Upper lobe of right lung (tissue), 1 donor: ENCODE data around the gene SUGCT. TPM values are rescaled to one million over a fixed set of nuclear protein-coding genes. Genes with fewer than 3 reads are reported as not detected.

ENCODE experiments used
- ATAC-seq: fragments of 200-7000 bp; cut with Tn5 transposase; one replicate; pipeline ENCODE4 v1.9.1; 2020; ENCODE audit warnings: mild to moderate bottlenecking, moderate library complexity
- DNase-seq: peaks from one replicate; pipeline ENCODE4 v3.0.0-alpha.2; 2020
- H3K27ac ChIP-seq: fragments of 200-600 bp; one replicate; pipeline ENCODE4 v1.8.0; 2022
- H3K27me3 ChIP-seq: fragments of 200-600 bp; one replicate; pipeline ENCODE4 v1.8.0; 2022; ENCODE audit warnings: mild to moderate bottlenecking
- H3K36me3 ChIP-seq: fragments of 200-600 bp; one replicate; pipeline ENCODE4 v1.8.0; 2022
- H3K4me1 ChIP-seq: fragments of 200-600 bp; one replicate; pipeline ENCODE4 v1.8.0; 2022
- H3K4me3 ChIP-seq: fragments of 200-600 bp; one replicate; pipeline ENCODE4 v1.8.0; 2022; ENCODE audit warnings: mild to moderate bottlenecking
- H3K9me3 ChIP-seq: fragments of 200-600 bp; one replicate; pipeline ENCODE4 v1.8.0; 2022
- intact Hi-C: fragments of 100-400 bp; cut with DNase I; formaldehyde crosslinking; loops from one replicate; pipeline ENCODE4 v1.11.0; 2022
- total RNA-seq: library from RNA; stranded (reverse); fragmentation: NEBNext Ultra II Directional; extraction: Animal tissue kit (Norgen Biotek cat#: 25700); gene quantifications from one replicate; pipeline ENCODE4 v1.2.1, GENCODE V29; 2021
- TF ChIP-seq, protein P1 (sequence below): fragments of 200-600 bp; IDR thresholded peaks from one replicate; pipeline ENCODE4 v1.8.0; 2022; ENCODE audit warnings: antibody characterized with exemption
- donor health status: DM: no; HTN: yes; CAD: no; lungs with severe emphysema.

SUGCT gene
- total RNA-seq, 1 donor from 2014 or later = 4.1 TPM

DNA sequence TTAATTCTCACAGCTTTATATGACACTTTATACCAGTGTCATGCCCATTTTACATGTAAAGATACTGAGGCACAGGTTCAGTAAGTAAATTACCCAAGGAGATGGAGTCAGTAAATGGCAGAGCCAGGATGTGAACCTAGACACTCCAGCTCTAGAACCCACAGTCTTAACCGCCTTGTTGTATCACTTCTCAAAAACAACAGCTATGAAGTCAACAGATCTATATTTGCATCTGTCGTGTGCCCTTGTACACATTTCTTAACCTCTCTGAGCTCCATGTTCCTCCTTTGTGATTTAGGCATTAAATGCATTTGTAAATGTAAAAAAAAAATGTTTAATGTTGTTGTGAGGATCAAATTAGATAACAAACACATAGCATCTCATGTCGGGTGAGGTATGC is 716.2 kb downstream of the SUGCT start:
- no peaks in the 10 kb centered on the region for H3K27me3 ChIP-seq
- H3K4me3 ChIP-seq = no peak overlapping the region
- no peaks in the 10 kb centered on the region for H3K9me3 ChIP-seq
- H3K4me1 ChIP-seq = no peaks in the 10 kb centered on the region
- DNase-seq = no peak
- intact Hi-C loops = no loop called here
- H3K27ac ChIP-seq = no peak overlapping the region
- no peak for ATAC-seq
- TF ChIP-seq, protein P1, sequence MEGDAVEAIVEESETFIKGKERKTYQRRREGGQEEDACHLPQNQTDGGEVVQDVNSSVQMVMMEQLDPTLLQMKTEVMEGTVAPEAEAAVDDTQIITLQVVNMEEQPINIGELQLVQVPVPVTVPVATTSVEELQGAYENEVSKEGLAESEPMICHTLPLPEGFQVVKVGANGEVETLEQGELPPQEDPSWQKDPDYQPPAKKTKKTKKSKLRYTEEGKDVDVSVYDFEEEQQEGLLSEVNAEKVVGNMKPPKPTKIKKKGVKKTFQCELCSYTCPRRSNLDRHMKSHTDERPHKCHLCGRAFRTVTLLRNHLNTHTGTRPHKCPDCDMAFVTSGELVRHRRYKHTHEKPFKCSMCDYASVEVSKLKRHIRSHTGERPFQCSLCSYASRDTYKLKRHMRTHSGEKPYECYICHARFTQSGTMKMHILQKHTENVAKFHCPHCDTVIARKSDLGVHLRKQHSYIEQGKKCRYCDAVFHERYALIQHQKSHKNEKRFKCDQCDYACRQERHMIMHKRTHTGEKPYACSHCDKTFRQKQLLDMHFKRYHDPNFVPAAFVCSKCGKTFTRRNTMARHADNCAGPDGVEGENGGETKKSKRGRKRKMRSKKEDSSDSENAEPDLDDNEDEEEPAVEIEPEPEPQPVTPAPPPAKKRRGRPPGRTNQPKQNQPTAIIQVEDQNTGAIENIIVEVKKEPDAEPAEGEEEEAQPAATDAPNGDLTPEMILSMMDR = no peak
- no peaks in the 10 kb centered on the region for H3K36me3 ChIP-seq

DNA sequence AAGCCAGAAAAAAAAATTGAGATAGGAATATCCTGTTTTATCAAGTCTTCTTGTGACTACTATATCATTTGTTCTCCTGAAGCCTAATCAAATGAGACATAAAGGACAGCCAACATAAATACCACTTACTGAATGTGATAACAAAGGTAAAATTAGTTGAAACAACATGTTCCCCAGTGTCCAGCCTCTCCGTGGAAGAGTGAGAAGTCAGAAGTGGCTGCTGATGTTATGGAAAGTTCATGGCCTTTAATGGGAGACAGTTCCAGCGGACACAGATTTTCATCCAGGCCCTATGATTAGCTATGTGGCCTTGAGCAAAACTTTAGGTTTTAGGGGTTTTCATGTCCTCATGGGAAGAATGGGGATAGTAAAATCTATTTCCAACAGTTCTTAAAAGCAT is 724.3 kb downstream of the SUGCT start:
- TF ChIP-seq, protein P1 = no peak
- Histone ChIP-seq H3K27ac (no peak overlapping the region), H3K27me3 (no peaks in the 10 kb centered on the region), H3K36me3 (no peaks in the 10 kb centered on the region), H3K4me1 (no peaks in the 10 kb centered on the region), H3K4me3 (no peak overlapping the region), H3K9me3 (no peaks in the 10 kb centered on the region)
- intact Hi-C loops = no loop called here
- ATAC-seq = no peak
- no peak for DNase-seq

DNA sequence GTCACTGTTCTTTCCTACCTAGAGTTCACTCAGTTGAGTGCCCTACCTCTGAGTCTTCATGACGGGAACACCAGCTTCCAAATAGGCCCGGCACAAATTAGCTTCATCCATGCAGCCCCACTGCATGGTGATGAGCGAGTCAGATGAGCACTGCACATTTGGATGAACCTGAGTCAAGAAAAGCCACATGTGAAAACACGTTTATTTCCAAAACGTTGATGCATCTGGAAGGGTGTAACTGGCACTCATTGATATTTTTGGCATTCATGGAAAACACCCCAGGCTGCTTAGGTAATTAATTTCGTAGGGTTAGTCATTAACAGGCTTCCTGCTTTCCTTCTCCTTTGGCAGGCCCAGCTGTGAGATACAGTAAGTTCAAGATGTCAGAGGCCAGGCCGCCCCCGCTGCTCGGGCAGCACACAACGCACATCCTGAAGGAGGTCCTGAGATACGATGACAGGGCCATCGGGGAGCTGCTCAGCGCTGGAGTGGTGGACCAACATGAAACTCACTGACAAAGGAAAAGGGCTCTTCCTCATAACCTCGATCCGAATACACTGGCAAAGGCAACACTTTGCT is 725.2 kb downstream of the SUGCT start:
- Histone ChIP-seq H3K27me3 (no peaks in the 10 kb centered on the region), H3K27ac (no peak overlapping the region), H3K4me3 (no peak overlapping the region), H3K9me3 (no peaks in the 10 kb centered on the region), H3K4me1 (no peaks in the 10 kb centered on the region), H3K36me3 (no peaks in the 10 kb centered on the region)
- TF ChIP-seq, protein P1 = no peak
- intact Hi-C loops = no loop called here
- ATAC-seq = no peak
- no peak for DNase-seq

DNA sequence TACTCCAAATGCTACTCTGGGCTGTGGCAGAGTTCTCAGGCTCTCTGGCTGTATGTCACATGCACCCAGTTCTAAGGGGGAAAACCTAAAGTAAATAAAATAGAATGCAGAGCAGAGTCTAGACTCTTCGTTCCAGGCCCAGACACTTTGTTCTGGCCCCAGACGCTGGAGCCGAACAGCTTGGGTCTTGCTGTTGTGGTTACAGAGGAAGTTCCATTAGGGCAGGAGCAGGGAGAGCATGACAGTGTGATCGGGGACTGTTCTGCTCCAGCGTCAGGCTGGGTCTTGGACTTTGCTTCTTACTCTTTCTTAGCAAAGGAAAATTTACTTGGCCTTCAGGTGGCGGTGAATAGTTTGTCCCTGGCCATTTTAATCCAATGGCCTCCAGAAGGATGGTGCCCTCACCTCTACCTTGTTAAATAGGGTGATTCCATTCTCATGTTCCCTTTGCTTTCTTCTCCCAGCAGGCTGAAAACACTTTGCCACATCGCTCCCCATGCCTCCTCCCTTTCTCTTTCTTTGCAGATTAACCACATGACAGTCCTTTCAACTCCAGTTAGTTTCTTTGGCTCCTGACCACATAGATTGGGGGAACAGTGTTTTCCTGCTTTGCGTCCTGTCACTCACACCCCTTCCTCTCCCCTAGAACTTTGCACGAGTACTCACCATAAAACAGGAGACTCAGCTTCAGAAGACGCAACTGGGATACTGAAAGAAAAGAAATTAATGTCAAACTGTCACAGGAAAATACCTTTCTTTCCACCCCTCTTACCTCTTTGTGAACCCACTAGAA is 730.8 kb downstream of the SUGCT start:
- Histone ChIP-seq H3K4me3 (no peak overlapping the region), H3K27ac (no peak overlapping the region), H3K27me3 (no peaks in the 10 kb centered on the region), H3K36me3 (no peaks in the 10 kb centered on the region), H3K4me1 (no peaks in the 10 kb centered on the region), H3K9me3 (no peaks in the 10 kb centered on the region)
- no peak for ATAC-seq
- intact Hi-C loops = no loop called here
- TF ChIP-seq, protein P1 = no peak
- no peak for DNase-seq

- no peaks in the 10 kb centered on the region for H3K9me3 ChIP-seq
- H3K36me3 ChIP-seq = no peaks in the 10 kb centered on the region
- TF ChIP-seq, protein P1 = no peak
- no peak for ATAC-seq
- no peaks in the 10 kb centered on the region for H3K27me3 ChIP-seq
- no peak for DNase-seq
- intact Hi-C loops = no loop called here
- H3K27ac ChIP-seq = no peak overlapping the region
- no peak overlapping the region for H3K4me3 ChIP-seq
- no peaks in the 10 kb centered on the region for H3K4me1 ChIP-seq
These were observed 731.8 kb downstream of the SUGCT start for GRCh38 chr7:40866601-40867000.
